ENCODE results near the gene IGF2R.

The IGF2R gene

DNA sequence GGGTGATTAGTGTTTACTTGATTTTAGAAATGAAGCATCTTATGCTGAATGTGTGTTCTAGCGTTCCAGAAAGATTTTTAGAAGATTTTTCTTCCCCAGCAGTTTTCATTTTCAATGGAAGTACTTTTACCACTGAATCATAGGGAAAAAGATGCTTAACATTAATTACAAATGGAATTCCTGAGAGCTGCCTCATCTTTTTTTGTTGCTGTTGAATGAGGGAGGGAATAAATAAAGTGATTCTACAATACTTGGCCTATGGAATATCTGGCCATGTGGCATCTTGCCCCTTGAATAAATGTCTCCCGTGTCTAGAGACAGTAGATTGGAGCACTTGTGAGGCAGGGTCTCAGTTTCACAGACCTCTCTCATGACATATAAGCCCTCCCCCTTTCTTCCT is 108.6 kb downstream of the IGF2R start:
- Histone ChIP-seq H3K4me2 (ENCODE audit: low read depth, low read length) (no peak overlapping the region), H3F3A (ENCODE audit: insufficient read depth, low read length) (no peaks in the 10 kb centered on the region), H3K27ac (ENCODE audit: low read length) (no peak overlapping the region), H2AFZ (ENCODE audit: low read length) (no peak overlapping the region), H3K4me1 (ENCODE audit: low read length) (no peaks in the 10 kb centered on the region), H3K9ac (ENCODE audit: low read length) (no peak overlapping the region), H3K79me2 (ENCODE audit: low read length) (no peaks in the 10 kb centered on the region), H3K36me3 (replicated peaks; ENCODE audit: insufficient read depth, low read length) (no peaks in the 10 kb centered on the region), H4K20me1 (ENCODE audit: insufficient read depth, low read length) (no peaks in the 10 kb centered on the region), H3K4me3 (ENCODE audit: low read length) (no peak overlapping the region), H3K9me2 (replicated peaks; ENCODE audit: insufficient read depth, low read length) (no peaks in the 10 kb centered on the region), H3K9me3 (replicated peaks; ENCODE audit: insufficient read depth, low read length) (no peaks in the 10 kb centered on the region), H3K27me3 (replicated peaks; ENCODE audit: insufficient read depth, low read length) (no peaks in the 10 kb centered on the region)
- TF ChIP-seq, protein P1, sequence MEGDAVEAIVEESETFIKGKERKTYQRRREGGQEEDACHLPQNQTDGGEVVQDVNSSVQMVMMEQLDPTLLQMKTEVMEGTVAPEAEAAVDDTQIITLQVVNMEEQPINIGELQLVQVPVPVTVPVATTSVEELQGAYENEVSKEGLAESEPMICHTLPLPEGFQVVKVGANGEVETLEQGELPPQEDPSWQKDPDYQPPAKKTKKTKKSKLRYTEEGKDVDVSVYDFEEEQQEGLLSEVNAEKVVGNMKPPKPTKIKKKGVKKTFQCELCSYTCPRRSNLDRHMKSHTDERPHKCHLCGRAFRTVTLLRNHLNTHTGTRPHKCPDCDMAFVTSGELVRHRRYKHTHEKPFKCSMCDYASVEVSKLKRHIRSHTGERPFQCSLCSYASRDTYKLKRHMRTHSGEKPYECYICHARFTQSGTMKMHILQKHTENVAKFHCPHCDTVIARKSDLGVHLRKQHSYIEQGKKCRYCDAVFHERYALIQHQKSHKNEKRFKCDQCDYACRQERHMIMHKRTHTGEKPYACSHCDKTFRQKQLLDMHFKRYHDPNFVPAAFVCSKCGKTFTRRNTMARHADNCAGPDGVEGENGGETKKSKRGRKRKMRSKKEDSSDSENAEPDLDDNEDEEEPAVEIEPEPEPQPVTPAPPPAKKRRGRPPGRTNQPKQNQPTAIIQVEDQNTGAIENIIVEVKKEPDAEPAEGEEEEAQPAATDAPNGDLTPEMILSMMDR (IDR thresholded peaks at IDR 0.05; ENCODE audit: low read length) = no peak
- TF ChIP-seq EZH2 (optimal IDR thresholded peaks at IDR 0.05; ENCODE audit: low read depth, low read length) = no peak
- no peak for TF ChIP-seq EZH2phosphoT487 (IDR thresholded peaks at IDR 0.05; ENCODE audit: low read length)
- no peak for DNase-seq

- Histone ChIP-seq H3K9ac (ENCODE audit: low read length) (no peak overlapping the region), H3K79me2 (ENCODE audit: low read length) (no peaks in the 10 kb centered on the region), H3K4me1 (ENCODE audit: low read length) (no peaks in the 10 kb centered on the region), H3K27me3 (replicated peaks; ENCODE audit: insufficient read depth, low read length) (no peaks in the 10 kb centered on the region), H2AFZ (ENCODE audit: low read length) (no peak overlapping the region), H4K20me1 (ENCODE audit: insufficient read depth, low read length) (no peaks in the 10 kb centered on the region), H3K36me3 (replicated peaks; ENCODE audit: insufficient read depth, low read length) (no peaks in the 10 kb centered on the region), H3F3A (ENCODE audit: insufficient read depth, low read length) (no peaks in the 10 kb centered on the region), H3K9me2 (replicated peaks; ENCODE audit: insufficient read depth, low read length) (no peaks in the 10 kb centered on the region), H3K27ac (ENCODE audit: low read length) (no peak overlapping the region), H3K9me3 (replicated peaks; ENCODE audit: insufficient read depth, low read length) (no peaks in the 10 kb centered on the region), H3K4me2 (ENCODE audit: low read depth, low read length) (no peak overlapping the region), H3K4me3 (ENCODE audit: low read length) (no peak overlapping the region)
- DNase-seq = no peak
- no peak for TF ChIP-seq EZH2 (optimal IDR thresholded peaks at IDR 0.05; ENCODE audit: low read depth, low read length)
- TF ChIP-seq, protein P1 (IDR thresholded peaks at IDR 0.05; ENCODE audit: low read length) = no peak
- no peak for TF ChIP-seq EZH2phosphoT487 (IDR thresholded peaks at IDR 0.05; ENCODE audit: low read length)
Observed at GRCh38 chr6:160078883-160079685, 110.2 kb downstream of the IGF2R start.

DNA sequence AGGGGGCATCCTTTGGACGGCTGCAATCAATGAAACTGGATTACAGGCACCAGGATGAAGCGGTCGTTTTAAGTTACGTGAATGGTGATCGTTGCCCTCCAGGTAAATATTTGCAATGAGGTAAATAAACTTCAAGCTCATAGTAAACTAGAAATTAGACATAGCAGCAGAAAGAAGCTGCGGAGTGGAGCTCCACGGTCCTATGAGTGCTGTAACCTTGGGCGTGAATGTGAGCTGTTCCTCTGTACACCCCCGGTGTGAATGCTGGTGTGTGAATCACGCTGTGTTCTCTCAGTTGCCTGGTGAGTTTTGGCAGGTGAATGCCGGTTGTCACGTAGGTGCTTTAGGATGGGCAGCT is 110.8 kb downstream of the IGF2R start:
- DNase-seq = no peak
- Histone ChIP-seq H3K79me2 (ENCODE audit: low read length) (no peaks in the 10 kb centered on the region), H2AFZ (ENCODE audit: low read length) (no peak overlapping the region), H3K27ac (ENCODE audit: low read length) (no peak overlapping the region), H3K4me2 (ENCODE audit: low read depth, low read length) (no peak overlapping the region), H3K9me3 (replicated peaks; ENCODE audit: insufficient read depth, low read length) (no peaks in the 10 kb centered on the region), H3K4me1 (ENCODE audit: low read length) (no peaks in the 10 kb centered on the region), H3K4me3 (ENCODE audit: low read length) (no peak overlapping the region), H4K20me1 (ENCODE audit: insufficient read depth, low read length) (no peaks in the 10 kb centered on the region), H3K36me3 (replicated peaks; ENCODE audit: insufficient read depth, low read length) (no peaks in the 10 kb centered on the region), H3F3A (ENCODE audit: insufficient read depth, low read length) (no peaks in the 10 kb centered on the region), H3K27me3 (replicated peaks; ENCODE audit: insufficient read depth, low read length) (no peaks in the 10 kb centered on the region), H3K9me2 (replicated peaks; ENCODE audit: insufficient read depth, low read length) (no peaks in the 10 kb centered on the region), H3K9ac (ENCODE audit: low read length) (no peak overlapping the region)
- no peak for TF ChIP-seq EZH2 (optimal IDR thresholded peaks at IDR 0.05; ENCODE audit: low read depth, low read length)
- TF ChIP-seq, protein P1 (IDR thresholded peaks at IDR 0.05; ENCODE audit: low read length) = no peak

All from MM.1S (cell line).